GM12864 (cell line): ENCODE results near the gene PSMB1.
"Not testable (repeated sequence)": the region's sequence is repeated elsewhere in the genome, so short reads cannot be mapped to it uniquely, and the experiment has no call there.

Experiments
- DNase-seq: peaks from one replicate; pipeline ENCODE4 v3.0.0-alpha.2; 2011; ENCODE audit warnings: low read depth
- H3K4me3 ChIP-seq: 2 replicates; pipeline ENCODE4 v1.5.1; 2011; ENCODE audit warnings: mild to moderate bottlenecking, low read depth, low read length, control low read depth
- CTCF ChIP-seq: IDR thresholded peaks from 2 replicates; pipeline ENCODE4 v1.5.1; 2011; ENCODE audit warnings: low read depth, mild to moderate bottlenecking, moderate library complexity, low read length, control low read depth, inconsistent platforms; ENCODE audit errors: missing control alignments

The PSMB1 gene

DNA sequence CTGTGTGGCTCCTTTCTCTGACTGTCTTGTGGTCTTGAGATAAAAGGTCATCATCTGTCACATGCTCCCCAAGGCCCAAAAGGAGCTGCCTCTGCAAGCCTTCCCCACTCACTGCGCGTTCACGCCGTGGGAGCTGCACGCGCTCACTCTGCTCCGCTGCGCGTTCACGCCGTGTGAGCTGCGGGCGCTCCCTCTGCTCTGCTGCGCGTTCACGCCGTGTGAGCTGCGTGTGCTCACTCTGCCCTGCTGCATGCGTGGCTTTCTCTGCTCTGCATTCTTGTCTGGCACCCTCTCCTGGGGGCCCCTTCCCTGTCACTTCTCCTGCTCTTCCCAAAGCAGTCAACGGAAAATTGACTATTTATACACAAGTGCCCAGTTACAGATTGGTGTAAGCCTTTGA, 42.5 kb downstream of the PSMB1 start:
- DNase-seq = no peak
- no peak overlapping the region for H3K4me3 ChIP-seq
- no peak for TF ChIP-seq CTCF

DNA sequence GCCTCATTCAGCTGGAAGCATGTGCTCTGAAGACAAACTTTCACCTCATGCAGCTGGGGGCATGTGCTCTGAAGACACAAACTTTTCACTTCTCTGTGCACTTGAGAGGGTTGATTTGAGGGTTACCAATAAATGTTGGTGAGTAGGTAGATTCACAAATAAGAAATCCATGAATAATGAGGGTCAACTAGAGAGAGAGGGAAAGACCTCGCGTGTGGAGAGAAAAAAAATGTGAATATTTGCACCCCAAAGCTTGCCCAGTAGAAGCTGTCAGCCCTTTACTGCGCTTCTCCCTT, 43.4 kb downstream of the PSMB1 start:
- no peak overlapping the region for H3K4me3 ChIP-seq
- no peak for DNase-seq
- no peak for TF ChIP-seq CTCF

DNA sequence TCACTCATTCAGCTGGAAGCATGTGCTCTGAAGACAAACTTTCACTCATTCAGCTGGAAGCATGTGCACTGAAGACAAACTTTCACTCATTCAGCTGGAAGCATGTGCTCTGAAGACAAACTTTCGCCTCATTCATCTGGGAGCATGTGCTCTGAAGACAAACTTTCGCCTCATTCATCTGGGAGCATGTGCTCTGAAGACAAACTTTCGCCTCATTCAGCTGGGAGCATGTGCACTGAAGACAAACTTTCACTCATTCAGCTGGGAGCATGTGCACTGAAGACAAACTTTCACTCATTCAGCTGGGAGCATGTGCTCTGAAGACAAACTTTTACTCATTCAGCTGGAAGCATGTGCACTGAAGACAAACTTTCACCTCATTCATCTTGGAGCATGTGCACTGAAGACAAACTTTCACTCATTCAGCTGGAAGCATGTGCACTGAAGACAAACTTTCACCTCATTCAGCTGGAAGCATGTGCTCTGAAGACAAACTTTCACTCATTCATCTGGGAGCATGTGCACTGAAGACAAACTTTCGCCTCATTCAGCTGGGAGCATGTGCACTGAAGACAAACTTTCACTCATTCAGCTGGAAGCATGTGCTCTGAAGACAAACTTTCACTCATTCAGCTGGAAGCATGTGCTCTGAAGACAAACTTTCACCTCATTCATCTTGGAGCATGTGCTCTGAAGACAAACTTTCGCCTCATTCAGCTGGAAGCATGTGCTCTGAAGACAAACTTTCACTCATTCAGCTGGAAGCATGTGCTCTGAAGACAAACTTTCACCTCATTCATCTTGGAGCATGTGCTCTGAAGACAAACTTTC, 44.0 kb downstream of the PSMB1 start:
- H3K4me3 ChIP-seq, DNase-seq: not testable (repeated sequence)

DNA sequence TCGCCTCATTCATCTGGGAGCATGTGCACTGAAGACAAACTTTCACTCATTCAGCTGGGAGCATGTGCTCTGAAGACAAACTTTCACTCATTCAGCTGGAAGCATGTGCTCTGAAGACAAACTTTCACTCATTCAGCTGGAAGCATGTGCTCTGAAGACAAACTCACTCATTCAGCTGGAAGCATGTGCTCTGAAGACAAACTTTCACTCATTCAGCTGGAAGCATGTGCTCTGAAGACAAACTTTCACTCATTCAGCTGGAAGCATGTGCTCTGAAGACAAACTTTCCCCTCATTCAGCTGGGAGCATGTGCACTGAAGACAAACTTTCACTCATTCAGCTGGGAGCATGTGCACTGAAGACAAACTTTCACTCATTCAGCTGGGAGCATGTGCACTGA, 44.8 kb downstream of the PSMB1 start:
- not testable (repeated sequence) for DNase-seq, H3K4me3 ChIP-seq

GRCh38 chr6:170507728-170508127, 45.4 kb downstream of the PSMB1 start:
- H3K4me3 ChIP-seq, DNase-seq: not testable (repeated sequence)

DNA sequence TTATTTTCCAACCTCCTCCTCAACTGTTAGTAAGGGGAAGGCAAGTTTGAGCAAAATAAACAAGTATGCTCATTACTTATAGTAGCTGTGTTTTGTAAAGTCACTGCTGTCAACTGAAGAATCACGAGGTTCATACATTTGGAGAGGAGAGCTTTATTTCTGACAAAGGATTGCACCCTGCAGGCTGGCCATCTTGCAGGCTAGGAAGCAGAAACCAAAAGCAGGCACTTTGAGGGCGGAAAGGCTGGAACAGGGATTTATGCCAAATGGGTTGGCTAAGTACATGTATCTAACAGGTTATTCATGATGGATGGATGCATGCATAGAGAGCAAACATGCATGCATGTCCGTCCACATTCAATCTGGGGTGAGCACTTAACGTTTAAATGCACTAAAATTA, 46.7 kb downstream of the PSMB1 start:
- TF ChIP-seq CTCF = no peak
- DNase-seq = no peak
- no peak overlapping the region for H3K4me3 ChIP-seq

DNA sequence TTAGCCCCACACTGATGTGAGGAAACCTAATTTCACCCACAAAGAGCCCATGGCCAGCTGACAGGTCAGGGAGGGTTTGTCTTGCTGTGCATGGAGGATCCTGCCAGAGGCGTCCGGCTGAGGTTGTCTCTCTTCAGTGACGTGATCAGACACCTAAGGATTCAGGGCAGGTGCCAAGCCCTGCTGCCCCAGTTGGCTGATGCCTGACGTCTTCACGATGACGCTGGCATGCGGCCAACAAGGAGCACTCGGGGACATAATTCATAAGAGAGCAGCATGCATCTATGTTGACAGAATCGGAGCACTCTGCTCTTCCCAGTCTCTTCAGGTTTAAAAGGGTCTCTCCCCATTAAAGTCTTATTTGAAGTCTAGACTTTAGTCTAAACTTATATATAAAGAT, 47.8 kb downstream of the PSMB1 start:
- H3K4me3 ChIP-seq = no peak overlapping the region
- TF ChIP-seq CTCF = no peak
- no peak for DNase-seq

DNA sequence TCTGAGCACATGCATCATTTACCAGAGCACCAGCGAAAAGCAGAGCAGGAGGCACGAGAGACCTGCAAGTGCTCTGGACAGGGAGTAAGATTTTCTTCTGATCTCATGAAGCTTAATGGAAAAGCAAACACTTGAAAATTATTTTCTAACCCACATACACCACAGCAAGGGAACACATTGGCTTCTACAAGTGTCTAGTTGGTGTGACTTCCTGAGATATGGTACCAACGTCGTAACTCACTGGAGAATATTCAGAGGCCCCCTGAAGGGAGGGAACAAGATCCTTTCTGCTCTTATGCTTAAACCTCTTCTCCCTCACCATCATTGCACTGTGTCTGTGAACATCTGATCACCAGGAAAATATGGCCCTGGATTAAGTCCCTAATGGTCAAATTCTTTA, 48.6 kb downstream of the PSMB1 start:
- no peak for DNase-seq
- TF ChIP-seq CTCF = no peak
- no peak overlapping the region for H3K4me3 ChIP-seq

DNA sequence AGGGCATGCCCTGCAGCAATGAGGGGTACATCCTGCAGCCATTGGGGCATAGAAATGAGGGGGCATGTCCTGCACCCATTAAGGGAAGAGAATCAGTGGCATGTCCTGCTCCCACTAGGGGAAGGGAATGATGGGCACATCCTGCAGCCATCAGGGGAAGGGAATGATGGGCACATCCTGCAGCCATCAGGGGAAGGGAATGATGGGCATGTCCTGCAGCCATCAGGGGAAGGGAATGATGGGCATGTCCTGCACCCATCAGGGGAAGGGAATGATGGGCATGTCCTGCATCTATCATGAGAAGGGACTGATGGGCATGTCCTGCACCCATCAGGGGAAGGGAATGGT, 49.7 kb downstream of the PSMB1 start:
- no peak for TF ChIP-seq CTCF
- no peak for DNase-seq
- H3K4me3 ChIP-seq = no peak overlapping the region

- DNase-seq, H3K4me3 ChIP-seq: not testable (repeated sequence)
Observed at GRCh38 chr6:170502733-170503413, 50.2 kb downstream of the PSMB1 start.

- not testable (repeated sequence) for H3K4me3 ChIP-seq, DNase-seq
Observed at GRCh38 chr6:170502268-170502667, 50.8 kb downstream of the PSMB1 start.
